Measurements from ENCODE around the gene ANKRD6. TPM values are rescaled to one million over a fixed set of nuclear protein-coding genes. Genes with fewer than 3 reads are reported as not detected.
A peak's percentile ranks its signal among the peaks of the same experiment; 100 is the strongest.

ANKRD6 gene
- total and polyA plus RNA-seq, 3 donors from 2014 or later: 20.9 to 52.8 (median 29.8) TPM

GRCh38 chr6:89642956-89643355 is 210.0 kb downstream of the ANKRD6 start:
- no peaks in the 10 kb centered on the region for H3K9me3 ChIP-seq
- no peak for TF ChIP-seq POLR2A (IDR thresholded peaks at IDR 0.05)
- no peak for TF ChIP-seq CTCF (IDR thresholded peaks at IDR 0.05)
- intact Hi-C loops (cut with DNase I; ENCODE audit: low total_unique reads): no loop called here
- H3K4me3 ChIP-seq: no peak overlapping the region
- 64 to 66% methylated on average over 3 of the region's 3 CpGs for WGBS, 2 donors
- H3K27ac ChIP-seq: peak overlapping the region in 1 of 2 donors; percentile 23
- no peaks in the 10 kb centered on the region for H3K27me3 ChIP-seq
- H3K36me3 ChIP-seq (ENCODE audit: low read depth, missing control alignments): no peaks in the 10 kb centered on the region
- no peak for DNase-seq
- peaks cover 5% of the 10 kb centered on the region for H3K4me1 ChIP-seq

GRCh38 chr6:89643406-89643805 is 210.5 kb downstream of the ANKRD6 start:
- no peak overlapping the region for H3K4me3 ChIP-seq
- no peaks in the 10 kb centered on the region for H3K9me3 ChIP-seq
- H3K27me3 ChIP-seq: no peaks in the 10 kb centered on the region
- peak overlapping the region in 1 of 2 donors; percentile 23 for H3K27ac ChIP-seq
- intact Hi-C loops (cut with DNase I; ENCODE audit: low total_unique reads): no loop called here
- TF ChIP-seq CTCF (IDR thresholded peaks at IDR 0.05) (no peak), POLR2A (IDR thresholded peaks at IDR 0.05) (no peak)
- WGBS, 2 donors: 60 to 70% methylated on average over 3 of the region's 3 CpGs
- H3K4me1 ChIP-seq: peaks cover 5% of the 10 kb centered on the region
- DNase-seq: no peak
- H3K36me3 ChIP-seq (ENCODE audit: low read depth, missing control alignments): no peaks in the 10 kb centered on the region

- intact Hi-C loops (cut with DNase I; ENCODE audit: low total_unique reads): no loop called here
- Histone ChIP-seq H3K4me3 (no peak overlapping the region), H3K4me1 (no peaks in the 10 kb centered on the region), H3K36me3 (ENCODE audit: low read depth, missing control alignments) (no peaks in the 10 kb centered on the region), H3K9me3 (no peaks in the 10 kb centered on the region), H3K27me3 (no peaks in the 10 kb centered on the region), H3K27ac (no peak overlapping the region)
- DNase-seq: no peak
- TF ChIP-seq POLR2A (IDR thresholded peaks at IDR 0.05): no peak
- TF ChIP-seq CTCF (IDR thresholded peaks at IDR 0.05): no peak
- 89% methylated on average over 4 of the region's 4 CpGs for WGBS, 2 donors
Measured at GRCh38 chr6:89644864-89645263, 211.9 kb downstream of the ANKRD6 start.

GRCh38 chr6:89649682-89650081 is 216.7 kb downstream of the ANKRD6 start:
- WGBS, 2 donors: 91 to 95% methylated on average over 1 of the region's 1 CpG
- H3K36me3 ChIP-seq (ENCODE audit: low read depth, missing control alignments): no peaks in the 10 kb centered on the region

More at GRCh38 chr6:89649682-89650081, 216.7 kb downstream of the ANKRD6 start:
- TF ChIP-seq POLR2A (IDR thresholded peaks at IDR 0.05) (no peak), CTCF (IDR thresholded peaks at IDR 0.05) (no peak)
- intact Hi-C loops (cut with DNase I; ENCODE audit: low total_unique reads): no loop called here
- Histone ChIP-seq H3K9me3 (no peaks in the 10 kb centered on the region), H3K4me1 (no peaks in the 10 kb centered on the region), H3K4me3 (no peak overlapping the region), H3K27ac (no peak overlapping the region), H3K27me3 (no peaks in the 10 kb centered on the region)
- DNase-seq: no peak
